GM18517 (cell line): Measurements from ENCODE around the gene NDUFS8.
A peak's percentile ranks its signal among the peaks of the same experiment; 100 is the strongest.
"Not testable (repeated sequence)": the region's sequence is repeated elsewhere in the genome, so short reads cannot be mapped to it uniquely, and the experiment has no call there.

ENCODE experiments used
- ATAC-seq: cut with Tn5 transposase; IDR thresholded peaks from one replicate; pipeline ENCODE4 v1.9.1; 2021; ENCODE audit warnings: mild to moderate bottlenecking, moderate library complexity; ENCODE audit not compliant: unreplicated experiment

The NDUFS8 gene

GRCh38 chr11:68030318-68031143 is at the start of gene NDUFS8:
Gene NDUFS8 (plus strand): TSS chr11:68030681. CDS start chr11:68032152, 1,471 bp downstream.
- ATAC-seq, result peak; percentile 98

DNA sequence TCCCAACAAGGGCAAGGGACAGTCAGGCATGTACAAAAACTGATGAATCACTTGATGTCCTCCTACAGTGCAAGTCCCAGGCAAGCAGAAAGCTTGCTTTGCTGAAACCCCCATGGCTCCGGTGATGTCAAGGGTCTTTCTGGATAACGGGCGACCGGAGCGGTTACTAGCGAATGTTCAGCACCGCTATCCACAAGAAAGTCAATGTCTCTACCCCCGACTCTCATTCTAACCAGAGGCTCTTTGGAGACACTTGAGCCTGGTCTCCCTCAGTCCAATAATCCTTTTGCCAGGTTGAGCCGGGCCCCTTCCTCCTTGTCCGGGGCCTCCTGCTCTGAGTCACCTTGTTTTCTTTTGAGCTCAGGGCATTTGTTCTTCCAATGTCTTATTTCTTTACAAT is 49.3 kb upstream of the NDUFS8 start:
- ATAC-seq, result not testable (repeated sequence)

DNA sequence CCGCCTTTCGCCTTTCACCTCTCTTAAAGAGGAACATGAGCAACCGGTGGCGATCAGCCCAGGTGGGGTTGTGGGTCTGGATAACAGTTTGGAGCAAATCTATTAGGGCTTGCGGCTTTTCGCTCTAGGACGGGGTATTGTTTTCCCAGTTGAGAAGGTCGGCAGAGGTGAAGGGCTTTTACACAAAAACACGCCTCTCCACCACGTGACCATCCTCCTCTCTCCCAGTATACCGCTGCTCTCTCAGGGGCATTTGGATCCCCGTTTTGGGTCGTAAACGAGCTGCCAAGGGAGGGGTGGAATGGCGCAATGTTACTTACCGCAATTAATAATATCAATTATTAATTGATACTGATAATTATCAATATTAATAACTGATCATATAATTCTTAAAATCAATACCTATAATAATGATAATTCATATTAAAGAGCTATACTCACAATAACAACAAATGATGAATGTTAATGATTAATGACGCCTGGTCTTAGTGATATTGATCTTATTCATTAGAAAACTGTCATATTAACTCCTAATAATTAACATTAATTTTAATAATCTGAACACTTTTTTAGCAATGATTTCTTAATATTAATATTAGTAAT is 48.1 kb upstream of the NDUFS8 start:
- not testable (repeated sequence) for ATAC-seq

DNA sequence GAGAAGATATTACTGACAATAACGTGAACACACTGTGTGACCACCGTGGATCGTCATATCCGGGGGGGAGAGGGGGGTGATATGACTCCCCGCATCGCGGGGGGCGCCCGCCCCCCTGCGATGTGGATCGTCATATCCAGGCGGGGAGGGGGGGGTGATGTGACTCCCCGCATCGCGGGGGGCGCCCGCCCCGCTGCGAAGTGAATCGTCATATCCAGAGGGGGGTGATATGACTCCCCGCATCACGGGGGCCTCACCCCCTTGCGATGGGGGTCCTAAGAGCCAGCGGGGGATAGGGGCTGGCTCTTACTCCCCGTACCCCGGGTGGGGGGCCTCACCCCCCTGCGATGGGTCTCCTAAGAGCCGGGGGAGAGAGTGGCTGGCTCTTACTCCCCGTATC is 46.5 kb upstream of the NDUFS8 start:
- no peak for ATAC-seq

DNA sequence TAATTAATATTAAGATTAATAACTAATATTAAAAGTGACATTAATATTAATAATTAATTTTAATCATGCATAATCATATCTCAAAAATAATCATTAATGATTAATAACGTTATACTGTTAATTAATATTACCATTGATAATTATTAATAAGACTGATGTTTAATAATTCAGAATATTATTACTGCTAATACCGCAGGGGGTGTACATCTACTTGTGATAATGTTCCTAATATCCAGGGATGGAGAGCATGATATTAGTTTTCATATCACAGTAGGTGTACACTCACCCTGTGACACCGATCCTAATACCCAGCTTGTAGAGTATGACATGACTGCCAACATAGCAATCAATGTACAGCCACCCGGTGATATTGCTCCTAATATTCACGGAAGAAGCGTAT is 45.2 kb upstream of the NDUFS8 start:
- not testable (repeated sequence) for ATAC-seq

DNA sequence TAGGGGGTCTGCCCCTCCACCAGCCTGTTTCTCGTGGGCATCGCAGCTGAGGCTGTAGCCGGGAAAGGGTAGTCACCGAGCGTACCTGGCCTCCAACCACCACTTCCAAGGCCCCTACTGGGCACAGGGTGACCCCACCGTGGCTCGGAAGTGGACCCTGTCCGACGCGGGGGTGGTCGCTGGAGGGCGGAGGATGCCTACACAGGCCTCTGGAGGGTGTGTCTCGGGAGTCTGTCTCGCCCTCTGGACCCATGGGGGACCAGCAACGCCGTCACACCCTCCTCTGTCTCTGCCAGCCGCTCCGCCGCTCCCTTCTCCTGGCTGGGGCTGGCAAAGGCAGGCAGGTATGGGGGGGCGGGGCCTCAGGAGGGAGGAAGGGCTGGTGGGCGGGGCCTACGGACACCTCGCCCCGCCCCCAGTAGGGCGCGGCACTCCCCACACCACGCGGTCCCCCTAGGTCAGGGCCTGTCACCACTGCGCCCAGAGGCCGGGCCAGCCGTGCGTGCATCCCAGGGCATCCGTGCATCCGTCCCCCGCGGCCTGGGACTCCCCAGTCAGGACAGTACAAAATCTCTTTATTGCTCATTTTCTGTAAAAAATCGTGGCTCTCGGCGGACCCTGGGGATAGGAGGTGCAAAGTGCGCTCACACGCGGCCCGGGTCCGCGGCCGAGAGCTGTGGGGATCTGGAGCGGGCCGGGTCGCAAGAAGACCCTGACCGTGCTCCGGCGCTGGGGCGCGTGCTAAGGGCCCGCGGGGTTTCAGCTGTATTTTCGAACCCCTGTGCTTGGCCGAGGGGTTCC is 39.7 kb upstream of the NDUFS8 start:
- not testable (repeated sequence) for ATAC-seq

DNA sequence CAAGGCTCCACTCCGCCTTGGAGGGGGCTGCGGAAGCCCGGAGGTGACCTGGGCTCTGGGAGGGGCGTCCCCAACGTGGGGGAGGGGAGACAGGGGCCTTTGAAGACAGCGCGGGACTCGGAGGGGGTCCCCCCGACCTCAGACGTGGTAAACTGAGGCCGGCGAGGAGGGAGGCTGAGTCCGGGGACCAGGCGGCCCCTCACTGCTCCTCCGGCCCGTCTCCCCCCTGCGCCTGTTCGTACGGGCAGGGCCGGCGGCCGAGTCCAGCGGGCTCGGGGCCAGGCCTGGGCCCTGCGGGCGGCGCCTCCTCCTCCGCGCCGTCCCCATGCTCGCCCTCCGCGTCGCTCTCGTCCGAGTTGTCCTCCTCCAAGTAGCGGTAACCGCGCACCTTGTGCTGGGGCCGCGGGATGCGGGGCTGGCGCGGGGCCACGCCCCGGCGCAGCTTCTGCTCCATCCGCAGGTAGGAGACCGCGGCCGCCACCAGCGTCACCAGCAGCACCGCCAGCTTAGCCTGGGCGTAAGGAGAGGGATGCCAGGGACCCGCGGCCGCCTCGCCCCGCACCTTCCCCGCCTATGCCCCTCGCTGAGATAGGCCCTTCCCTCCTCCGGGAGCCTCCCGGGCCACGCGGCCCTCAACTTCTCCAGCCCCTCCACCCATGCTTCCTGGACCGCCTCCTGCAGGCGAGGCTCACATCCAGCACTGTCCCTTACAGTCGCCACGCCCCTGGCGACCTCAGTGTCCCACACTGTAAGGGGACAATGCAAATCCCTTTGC is 38.9 kb upstream of the NDUFS8 start:
- not testable (repeated sequence) for ATAC-seq

- not testable (repeated sequence) for ATAC-seq
Measured at GRCh38 chr11:67993821-67994220, 36.7 kb upstream of the NDUFS8 start.

DNA sequence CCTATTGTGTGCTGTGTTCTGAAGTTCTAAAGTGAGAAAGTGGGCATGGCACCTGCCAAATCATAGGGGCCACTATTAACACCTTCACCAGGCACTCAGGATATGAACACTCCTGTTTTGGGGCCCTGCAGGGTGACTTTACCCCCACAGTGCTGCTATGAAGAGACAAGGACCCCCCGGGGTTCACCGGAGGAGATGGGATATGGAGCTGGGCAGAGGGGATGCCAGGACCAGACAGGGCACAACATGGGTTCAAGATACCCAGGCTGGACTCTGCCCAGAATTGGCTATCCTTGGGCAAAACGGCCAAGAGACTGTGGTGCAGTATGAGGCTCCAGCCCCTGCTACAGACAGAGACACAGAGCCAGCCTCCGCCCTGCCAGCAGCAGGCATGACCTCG is 36.1 kb upstream of the NDUFS8 start:
- not testable (repeated sequence) for ATAC-seq

DNA sequence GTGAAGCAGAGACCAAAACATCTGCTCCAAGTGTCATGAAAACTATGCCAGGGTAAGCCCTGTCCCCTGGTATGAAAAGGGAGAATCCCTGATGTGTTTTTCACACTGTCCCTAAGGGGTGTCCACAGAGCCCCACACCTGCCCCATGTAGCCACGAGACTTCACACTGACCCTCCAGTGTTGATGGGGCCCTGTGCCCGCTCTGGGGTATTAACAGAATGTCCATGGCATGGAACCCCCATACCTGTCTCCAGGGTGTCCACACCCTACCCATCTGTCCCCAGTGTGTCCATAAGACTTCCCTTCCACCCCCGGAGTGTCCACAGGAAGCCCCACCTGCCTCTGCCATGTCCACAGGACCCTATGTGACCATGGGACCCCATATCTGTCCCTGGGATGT is 35.4 kb upstream of the NDUFS8 start:
- ATAC-seq, result not testable (repeated sequence)

GRCh38 chr11:67995579-67995978 is 34.9 kb upstream of the NDUFS8 start:
- ATAC-seq, result not testable (repeated sequence)

DNA sequence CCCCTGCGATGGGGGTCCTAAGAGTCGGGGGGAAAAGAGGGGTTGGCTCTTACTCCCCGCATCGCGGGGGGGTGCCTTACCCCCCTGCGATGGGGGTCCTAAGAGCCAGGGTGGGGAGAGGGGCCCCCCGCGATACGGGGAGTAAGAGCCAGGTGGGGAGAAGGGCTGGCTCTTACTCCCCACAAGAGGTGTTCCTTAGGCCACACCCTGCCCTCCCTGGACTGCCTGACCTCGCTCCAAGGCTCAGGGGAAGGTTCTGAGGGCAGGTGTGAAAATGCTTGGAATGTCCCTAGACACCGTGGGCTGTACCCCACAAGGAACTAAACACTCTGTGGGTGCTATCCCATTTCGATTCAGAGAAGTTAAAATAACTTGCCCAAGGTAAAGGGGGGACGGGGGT is 34.4 kb upstream of the NDUFS8 start:
- no peak for ATAC-seq

GRCh38 chr11:67996622-67997474 is 33.6 kb upstream of the NDUFS8 start:
- ATAC-seq, result no peak

GRCh38 chr11:67997475-67997921 is 33.0 kb upstream of the NDUFS8 start:
- ATAC-seq, result no peak

GRCh38 chr11:67998150-67999045 is 32.1 kb upstream of the NDUFS8 start:
- ATAC-seq, result no peak

GRCh38 chr11:67999201-67999629 is 31.3 kb upstream of the NDUFS8 start:
- ATAC-seq, result no peak

- no peak for ATAC-seq
Measured at GRCh38 chr11:67999704-68000103, 30.8 kb upstream of the NDUFS8 start.

GRCh38 chr11:68002575-68002937 is 27.9 kb upstream of the NDUFS8 start:
- ATAC-seq, result no peak
